NCI-H2081 (cell line): ENCODE results near the gene NKD1.

Experiments used
- DNase-seq, 2 experiments: peaks; one replicate each; lab custom pipeline; 2025; lab: John Stamatoyannopoulos, UW

NKD1 gene

GRCh38 chr16:50537533-50538290 is 10.5 kb upstream of the NKD1 start:
- DNase-seq: no peak

- DNase-seq: no peak
These were observed 9.7 kb upstream of the NKD1 start for GRCh38 chr16:50538411-50539052.

DNA sequence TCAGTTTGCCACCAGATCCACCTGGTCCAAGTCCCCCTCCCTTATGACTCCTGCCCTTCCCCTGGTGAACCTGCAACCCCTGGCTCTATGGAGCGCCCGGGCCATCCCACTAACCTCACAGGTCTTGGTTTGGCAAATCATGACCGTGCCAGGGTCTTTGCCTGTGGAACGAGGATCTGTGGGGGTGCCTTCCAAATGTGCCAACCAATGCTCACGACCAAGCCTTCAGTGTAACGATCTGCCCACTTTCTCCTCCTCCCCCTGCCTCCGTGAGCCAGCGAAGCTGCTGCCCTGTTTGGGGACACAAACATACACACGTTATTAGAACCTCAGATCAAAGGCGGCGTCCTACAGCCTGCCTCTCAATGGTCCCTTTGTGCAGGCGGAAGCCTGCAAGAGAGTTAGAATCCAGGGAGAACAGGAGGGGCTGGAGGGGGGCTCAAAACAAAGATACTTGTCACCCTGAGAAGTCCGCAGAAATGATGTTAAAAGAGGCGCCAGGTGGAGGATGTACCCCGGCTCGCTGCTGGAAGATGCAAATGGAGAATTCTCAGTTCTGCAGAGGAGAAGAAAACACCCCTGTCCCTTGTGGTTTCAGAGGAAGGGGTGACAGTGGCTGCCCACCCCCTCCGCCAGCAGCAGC is 9.0 kb upstream of the NKD1 start:
- DNase-seq: no peak

GRCh38 chr16:50539822-50540710 is 8.1 kb upstream of the NKD1 start:
- DNase-seq: no peak

- DNase-seq: no peak
These were observed 7.5 kb upstream of the NKD1 start for GRCh38 chr16:50540711-50541007.

- no peak for DNase-seq
These were observed 5.5 kb upstream of the NKD1 start for GRCh38 chr16:50542703-50543102.

GRCh38 chr16:50546125-50546524 is 2.1 kb upstream of the NKD1 start:
- no peak for DNase-seq

DNA sequence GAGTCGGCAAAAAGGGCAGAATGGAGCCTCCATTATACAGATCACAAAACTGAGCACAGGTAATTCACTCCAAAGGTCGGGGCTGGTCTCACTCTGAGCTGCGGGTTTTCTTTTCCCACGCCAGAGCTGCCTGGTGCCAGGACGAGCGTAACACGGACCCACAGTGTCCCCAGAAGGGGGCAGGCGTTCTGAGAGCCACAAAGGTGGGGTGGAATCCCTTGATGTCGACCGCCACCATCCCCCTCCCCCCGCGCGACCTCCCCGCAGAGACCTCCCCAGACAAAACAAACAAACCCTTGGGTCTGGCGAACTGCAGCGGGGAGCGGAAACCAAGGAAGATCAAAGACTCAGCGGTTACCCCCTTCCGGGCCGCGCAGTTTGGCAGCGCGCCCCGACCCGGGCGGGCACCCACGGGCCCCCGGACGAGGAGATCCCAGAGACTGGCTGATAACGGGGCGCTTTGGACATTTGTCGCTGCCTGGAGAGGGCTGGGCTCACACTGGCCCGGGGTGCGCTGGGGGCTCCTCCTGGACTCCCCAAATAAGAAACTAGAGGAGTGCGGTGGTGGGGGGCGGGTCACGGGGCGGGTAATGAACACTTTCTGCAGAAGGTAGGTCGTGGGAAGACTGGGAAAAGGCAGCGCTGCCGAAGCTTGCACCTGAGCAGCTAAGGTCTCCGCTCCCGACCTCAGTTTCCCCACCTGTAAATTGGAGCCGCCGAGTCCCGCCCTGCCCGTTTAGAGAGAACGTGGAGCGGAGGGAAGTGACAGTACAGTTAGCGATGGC is 664 bp upstream of the NKD1 start:
- peak in 1 of 2 experiments; percentile 3 for DNase-seq

DNA sequence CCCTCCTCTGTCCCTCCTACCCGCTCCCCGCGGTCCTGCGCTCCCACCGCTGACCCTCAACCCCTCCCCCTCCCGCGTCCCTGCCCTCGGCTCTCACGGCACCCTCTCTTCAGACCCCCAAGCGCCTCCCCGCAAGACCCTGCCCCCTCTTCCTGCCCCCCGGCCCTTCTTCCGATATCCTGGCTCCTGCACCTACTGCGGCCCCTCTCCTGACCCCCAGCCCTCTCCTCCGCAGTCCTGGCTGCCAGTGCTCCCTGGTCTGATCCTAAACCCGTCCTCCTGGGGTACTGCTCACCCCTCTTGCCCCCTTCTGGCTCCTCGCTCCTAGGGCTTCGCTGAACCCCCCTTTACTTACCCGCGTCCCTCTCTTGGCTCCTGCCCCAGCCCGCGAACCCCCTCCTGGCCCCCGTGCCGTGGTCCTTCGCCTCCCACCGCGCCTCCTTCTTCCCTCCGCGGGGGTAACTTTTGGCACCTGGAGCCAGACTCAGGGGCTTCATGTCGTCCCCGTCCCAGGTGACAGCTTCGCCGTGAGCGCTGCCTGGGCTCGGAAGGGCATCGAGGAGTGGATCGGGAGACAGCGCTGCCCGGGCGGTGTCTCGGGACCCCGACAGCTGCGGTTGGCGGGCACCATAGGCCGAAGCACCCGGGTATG is 839 bp downstream of the NKD1 start:
- DNase-seq: no peak

- no peak for DNase-seq
These were observed 1.3 kb downstream of the NKD1 start for GRCh38 chr16:50549561-50549915.

DNA sequence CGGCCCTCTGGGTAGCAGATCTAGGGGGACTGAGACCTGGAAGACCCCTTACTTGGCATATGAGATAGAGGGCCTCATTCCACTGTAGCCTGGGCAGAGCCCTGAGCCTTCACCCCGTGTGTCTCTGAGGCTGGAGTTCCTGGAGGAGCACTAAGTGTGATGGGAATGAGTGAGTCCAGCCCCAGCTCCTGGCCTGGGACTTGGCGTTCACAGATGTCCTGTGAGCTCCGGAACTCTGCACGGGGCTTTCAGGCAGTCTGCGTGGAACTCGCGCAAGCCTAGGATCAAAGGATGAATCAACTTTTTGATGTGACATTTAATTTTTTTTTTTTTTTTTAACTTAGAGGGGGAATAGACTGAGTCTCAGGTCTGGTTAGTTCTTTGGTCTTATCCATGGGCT is 1.8 kb downstream of the NKD1 start:
- no peak for DNase-seq

GRCh38 chr16:50550866-50551641 is 2.9 kb downstream of the NKD1 start:
- no peak for DNase-seq

GRCh38 chr16:50552476-50553101 is 4.4 kb downstream of the NKD1 start:
- DNase-seq: no peak

- no peak for DNase-seq
These were observed 5.0 kb downstream of the NKD1 start for GRCh38 chr16:50553182-50553710.

- no peak for DNase-seq
These were observed 5.7 kb downstream of the NKD1 start for GRCh38 chr16:50553731-50554360.

DNA sequence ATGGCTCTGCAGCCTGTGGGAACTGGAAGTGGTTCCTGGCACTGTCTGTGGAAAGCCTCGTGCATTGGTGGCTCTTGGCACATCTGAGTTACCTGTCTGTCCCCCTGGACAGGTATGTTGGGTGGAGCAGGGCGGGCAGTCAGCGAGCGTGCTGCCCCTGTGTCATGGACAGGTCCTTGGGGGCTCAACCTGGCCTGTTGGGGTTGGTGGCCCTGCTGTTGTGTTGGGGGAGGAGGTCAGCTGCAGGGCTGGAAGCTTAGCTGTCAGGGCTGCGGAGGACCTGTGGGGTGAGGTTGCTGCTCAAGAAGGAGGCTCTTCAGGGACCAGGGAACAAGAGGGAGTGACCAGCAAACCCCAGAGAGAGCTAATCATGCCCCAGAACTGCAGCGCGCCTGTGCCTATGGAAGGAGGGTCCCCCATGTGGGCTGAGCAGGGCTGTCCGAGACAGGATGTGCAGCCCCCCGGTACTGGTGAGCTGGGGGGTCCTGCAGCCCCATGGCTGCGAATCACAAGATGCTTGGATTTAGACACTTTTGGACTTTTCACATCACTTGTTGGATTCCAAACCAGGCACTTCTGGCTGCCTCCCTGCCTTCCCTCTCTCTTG is 7.2 kb downstream of the NKD1 start:
- DNase-seq: no peak

DNA sequence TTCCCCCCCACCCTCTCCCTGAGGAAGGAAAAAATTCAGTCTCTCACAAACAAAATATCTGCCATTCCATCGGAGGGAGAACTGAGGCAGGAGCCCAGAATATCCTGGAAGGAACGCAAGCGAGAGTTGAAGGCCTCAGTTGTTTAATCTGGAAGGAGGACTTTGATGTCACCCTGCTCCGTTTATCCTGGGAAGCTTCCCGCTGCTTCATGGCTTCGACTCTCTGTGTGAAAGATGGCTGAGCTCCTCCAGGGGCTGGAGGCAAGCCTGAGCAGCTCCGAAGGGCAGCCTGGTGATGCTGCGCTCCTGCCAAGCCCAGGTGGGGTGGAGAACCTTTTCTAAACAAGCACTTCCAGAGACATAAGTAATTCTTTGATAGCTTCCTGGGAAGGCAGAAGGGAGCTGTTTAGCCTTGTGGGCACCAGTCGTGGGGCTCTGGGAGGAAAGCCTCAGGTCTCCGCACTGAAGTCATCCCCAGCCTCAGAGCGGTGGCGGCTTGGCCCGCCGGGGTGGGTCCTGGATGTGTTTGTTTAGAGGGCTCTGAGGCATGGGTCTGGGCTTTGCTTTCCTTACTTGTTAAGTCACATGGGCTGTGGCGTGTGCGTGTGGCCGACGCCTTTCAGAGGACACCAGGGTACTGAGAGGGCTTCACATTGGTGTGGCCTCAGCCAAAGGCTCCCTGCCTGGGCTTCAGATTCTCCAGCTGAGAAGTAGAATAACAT is 7.9 kb downstream of the NKD1 start:
- DNase-seq: no peak

GRCh38 chr16:50557046-50557445 is 8.8 kb downstream of the NKD1 start:
- no peak for DNase-seq
